Activated naive CD4-positive, alpha-beta T cell treated with anti-CD3 and anti-CD28 coated beads, Interleukin-2, amount 10 ng/mL, durations not matched to agents 7 days and 5 days (primary cell): ENCODE results near the gene CRB3.
"Not testable (repeated sequence)": the region's sequence is repeated elsewhere in the genome, so short reads cannot be mapped to it uniquely, and the experiment has no call there.

Experiments
- CTCF ChIA-PET: fragments of 350-600 bp; sonication (Branson Sonifier 250); formaldehyde crosslinking; loops from one replicate; lab custom pipeline; 2021; ENCODE audit warnings: antibody characterized with exemption; lab: Charles Lee
- DNase-seq: peaks from one replicate; pipeline ENCODE4 v3.0.0-alpha.2; 2020
- H3K27ac Mint-ChIP-seq: one replicate; pipeline ENCODE4 v1.8.0; 2021; ENCODE audit warnings: mild to moderate bottlenecking, moderate library complexity, mixed read lengths
- H3K27me3 Mint-ChIP-seq: one replicate; pipeline ENCODE4 v1.8.0; 2021; ENCODE audit warnings: mild to moderate bottlenecking, mixed read lengths
- H3K36me3 Mint-ChIP-seq: one replicate; pipeline ENCODE4 v1.8.0; 2021; ENCODE audit warnings: mixed read lengths
- H3K4me1 Mint-ChIP-seq: one replicate; pipeline ENCODE4 v1.8.0; 2021; ENCODE audit warnings: mixed read lengths
- H3K4me3 Mint-ChIP-seq: one replicate; pipeline ENCODE4 v1.8.0; 2021; ENCODE audit warnings: mild to moderate bottlenecking, moderate library complexity, mixed read lengths
- H3K9me3 Mint-ChIP-seq: one replicate; pipeline ENCODE4 v1.8.0; 2021; ENCODE audit warnings: mixed read lengths

The CRB3 gene

GRCh38 chr19:6501740-6502648, 37.9 kb downstream of the CRB3 start, which contains the start of gene TUBB4A:
TSS of gene TUBB4A (minus strand) at chr19:6502309. CDS start at chr19:6502212, 97 bp downstream.
- CTCF ChIA-PET = interaction anchor here (0.6 kb wide), 2 partner anchors 30 to 441 kb away, joined by 3 to 4 read pairs; no protein-coding TSS in a partner anchor
- Mint-ChIP-seq H3K27me3 (peaks cover 55% of the 10 kb centered on the region), H3K9me3 (no peaks in the 10 kb centered on the region), H3K27ac (no peak within 1 kb of the TSS), H3K4me3 (peak within 1 kb of the TSS; percentile 62), H3K4me1 (peaks cover 28% of the 10 kb centered on the region), H3K36me3 (no peaks in the 10 kb centered on the region)
- peak; percentile 63 for DNase-seq

- Mint-ChIP-seq H3K36me3 (no peaks in the 10 kb centered on the region), H3K27me3 (peaks cover 54% of the 10 kb centered on the region), H3K4me3 (peak overlapping the region; percentile 29), H3K27ac (no peak overlapping the region), H3K9me3 (no peaks in the 10 kb centered on the region), H3K4me1 (peaks cover 25% of the 10 kb centered on the region)
- no peak for DNase-seq
- CTCF ChIA-PET = interaction anchor here (0.6 to 1.9 kb wide), 4 partner anchors 11 to 360 kb away, joined by 3 to 5 read pairs (median 4); partner anchors contain the start of gene DENND1C
These were observed 39.5 kb downstream of the CRB3 start for GRCh38 chr19:6503407-6504201.

GRCh38 chr19:6508028-6508771, 44.1 kb downstream of the CRB3 start:
- peaks cover 15% of the 10 kb centered on the region for H3K4me1 Mint-ChIP-seq
- CTCF ChIA-PET = interaction anchor here (1.2 kb wide), 1 partner anchor 10 kb away, joined by 4 read pairs; no protein-coding TSS in a partner anchor

GRCh38 chr19:6509118-6509971, 45.3 kb downstream of the CRB3 start:
- Mint-ChIP-seq H3K4me1 (peaks cover 10% of the 10 kb centered on the region), H3K27me3 (peaks cover 13% of the 10 kb centered on the region), H3K36me3 (no peaks in the 10 kb centered on the region), H3K9me3 (no peaks in the 10 kb centered on the region), H3K27ac (no peak overlapping the region), H3K4me3 (no peak overlapping the region)
- no peak for DNase-seq
- CTCF ChIA-PET = no interaction called here

More at GRCh38 chr19:6508028-6508771, 44.1 kb downstream of the CRB3 start:
- not testable (repeated sequence) for DNase-seq, H3K4me3 Mint-ChIP-seq, H3K36me3 Mint-ChIP-seq, H3K27ac Mint-ChIP-seq, H3K9me3 Mint-ChIP-seq
- H3K27me3 Mint-ChIP-seq = peaks cover 16% of the 10 kb centered on the region

- peaks cover 9% of the 10 kb centered on the region for H3K4me1 Mint-ChIP-seq
- no peak for DNase-seq
- no peaks in the 10 kb centered on the region for H3K36me3 Mint-ChIP-seq
- no peaks in the 10 kb centered on the region for H3K9me3 Mint-ChIP-seq
- H3K27me3 Mint-ChIP-seq = peaks cover 17% of the 10 kb centered on the region
- no peak overlapping the region for H3K4me3 Mint-ChIP-seq
- H3K27ac Mint-ChIP-seq = no peak overlapping the region
- CTCF ChIA-PET = interaction anchor here (0.6 kb wide), 1 partner anchor 104 kb away, joined by 3 read pairs; no protein-coding TSS in a partner anchor
These were observed 46.5 kb downstream of the CRB3 start for GRCh38 chr19:6510618-6511017.

DNA sequence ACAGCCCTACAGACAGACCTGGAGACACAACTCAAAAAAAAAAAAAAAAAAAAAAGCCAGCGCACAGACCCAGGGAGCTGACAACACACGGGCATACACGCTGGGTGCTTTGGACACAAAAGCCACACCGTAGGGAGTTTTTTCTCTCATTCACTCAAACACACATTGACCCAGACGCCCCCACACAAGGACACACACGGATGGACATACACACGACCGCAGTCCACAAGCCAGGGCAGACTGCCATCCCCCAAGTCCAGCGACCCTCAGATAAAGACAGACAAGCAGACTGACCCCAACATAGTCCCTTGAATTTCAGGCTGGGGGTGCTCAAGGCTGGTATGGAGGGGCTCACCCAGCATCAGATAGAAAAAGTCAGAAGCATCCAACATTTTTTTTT, 50.0 kb downstream of the CRB3 start:
- peaks cover 18% of the 10 kb centered on the region for H3K27me3 Mint-ChIP-seq
- H3K9me3 Mint-ChIP-seq = no peaks in the 10 kb centered on the region
- no peaks in the 10 kb centered on the region for H3K36me3 Mint-ChIP-seq
- CTCF ChIA-PET = no interaction called here
- no peak overlapping the region for H3K4me3 Mint-ChIP-seq
- H3K4me1 Mint-ChIP-seq = peaks cover 33% of the 10 kb centered on the region
- no peak overlapping the region for H3K27ac Mint-ChIP-seq
- DNase-seq = no peak

DNA sequence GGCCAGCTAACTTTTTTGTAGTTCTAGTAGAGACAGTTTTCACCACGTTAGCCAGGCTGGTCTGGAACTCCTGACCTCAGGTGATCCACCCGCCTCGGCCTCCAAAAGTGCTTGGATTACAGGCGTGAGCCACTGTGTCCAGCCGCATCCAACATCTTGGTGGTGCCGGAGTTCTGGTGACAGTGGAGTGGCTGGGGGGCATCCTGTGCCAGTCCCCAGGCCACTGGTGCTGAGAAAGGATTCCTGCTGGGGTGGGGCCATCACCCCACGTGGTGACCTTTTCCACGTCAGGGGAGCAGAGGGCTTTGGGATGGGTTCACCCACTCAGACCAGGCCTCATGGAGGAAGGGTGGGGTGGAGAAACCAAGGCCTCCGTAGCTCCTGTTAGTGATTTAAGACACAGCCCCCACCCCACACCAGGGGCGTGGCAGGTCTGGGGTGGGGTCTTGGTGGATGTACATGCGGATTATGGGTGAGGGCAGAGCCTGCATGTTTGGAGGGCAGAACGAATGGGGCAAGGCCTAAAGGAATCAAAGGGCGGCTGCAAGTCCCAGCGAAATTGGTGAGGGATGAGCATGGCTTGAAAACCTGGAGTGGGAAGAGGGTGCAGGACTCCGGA, 51.0 kb downstream of the CRB3 start:
- H3K4me1 Mint-ChIP-seq = peaks cover 37% of the 10 kb centered on the region
- CTCF ChIA-PET = no interaction called here
- H3K36me3 Mint-ChIP-seq = no peaks in the 10 kb centered on the region

DNA sequence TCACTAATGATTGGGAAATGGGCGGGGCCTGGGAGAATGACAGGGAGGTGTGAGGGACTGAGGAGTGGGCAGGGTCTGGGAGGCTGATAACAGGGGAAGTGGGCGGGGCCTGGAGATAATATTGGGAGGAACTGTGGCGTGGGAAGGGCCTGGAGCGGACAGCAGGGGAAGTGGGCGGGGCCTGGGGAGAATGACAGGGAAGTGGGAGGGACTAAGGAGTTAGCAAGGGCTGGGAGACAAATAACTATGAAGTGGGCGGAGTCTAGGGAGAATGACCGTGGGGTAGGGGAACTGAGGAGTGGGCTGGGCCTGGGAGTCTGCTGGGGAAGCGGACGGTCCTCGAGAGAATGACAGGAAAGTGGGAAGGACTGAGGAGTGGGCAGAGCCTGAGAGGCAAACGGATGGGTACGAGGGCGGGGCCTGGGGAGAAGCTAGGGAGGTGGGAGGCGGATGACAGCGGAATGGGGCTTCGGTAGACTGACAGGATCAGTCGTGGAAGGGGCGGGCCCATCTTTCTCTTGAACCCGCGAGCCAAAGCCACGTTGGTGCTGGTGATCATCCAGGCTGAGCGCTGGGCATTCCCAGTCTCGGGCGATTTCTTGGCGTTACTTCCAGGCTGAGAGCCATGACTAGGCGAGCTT, 52.1 kb downstream of the CRB3 start:
- CTCF ChIA-PET = interaction anchor here (0.6 to 3.0 kb wide), 19 partner anchors 11 to 352 kb away, joined by 3 to 33 read pairs (median 4); partner anchors contain the start of genes DENND1C and GPR108
- Mint-ChIP-seq H3K4me3 (peak overlapping the region; percentile 89), H3K9me3 (no peaks in the 10 kb centered on the region), H3K4me1 (peaks cover 37% of the 10 kb centered on the region), H3K27me3 (peaks cover 23% of the 10 kb centered on the region), H3K36me3 (no peaks in the 10 kb centered on the region), H3K27ac (peak overlapping the region; percentile 88)
- peak; percentile 88 for DNase-seq

More for the DNA sequence above, 51.0 kb downstream of the CRB3 start:
- H3K27me3 Mint-ChIP-seq = peaks cover 22% of the 10 kb centered on the region
- DNase-seq = no peak
- H3K4me3 Mint-ChIP-seq = peak overlapping the region; percentile 49
- H3K27ac Mint-ChIP-seq = peak overlapping the region; percentile 83
- no peaks in the 10 kb centered on the region for H3K9me3 Mint-ChIP-seq
